OCI-LY3 (cell line): ENCODE data around the gene RNF152.

ENCODE experiments used
- H2AFZ ChIP-seq: fragments of 200-600, 300-600 bp; shearing (Covaris generic); 2 replicates; pipeline ENCODE4 v1.6.0; 2014; ENCODE audit warnings: antibody characterized with exemption, low read depth, low read length
- H3K27ac ChIP-seq: fragments of 200-600, 300-600 bp; sonication (generic); 2 replicates; pipeline ENCODE4 v1.5.1; 2014; ENCODE audit warnings: mild to moderate bottlenecking, low read length, moderate library complexity, mixed read lengths
- H3K27me3 ChIP-seq: fragments of 200-600, 300-600 bp; sonication (generic); 2 replicates; pipeline ENCODE4 v1.6.1; 2014; ENCODE audit warnings: low read depth, low read length, mixed read lengths
- H3K36me3 ChIP-seq: fragments of 200-600, 300-600 bp; sonication (generic); replicated peaks from 2 replicates; pipeline ENCODE3; 2014; ENCODE audit warnings: low read depth, low read length, mixed read lengths
- H3K4me1 ChIP-seq: fragments of 300-600, 200-600 bp; sonication (generic); 2 replicates; pipeline ENCODE4 v1.6.1; 2014; ENCODE audit warnings: low read length, mixed read lengths
- H3K4me2 ChIP-seq: fragments of 200-600, 300-600 bp; sonication (generic); 2 replicates; pipeline ENCODE4 v1.6.1; 2014; ENCODE audit warnings: low read length, mixed read lengths
- H3K4me3 ChIP-seq: fragments of 300-600, 200-600 bp; sonication (generic); 2 replicates; pipeline ENCODE4 v1.5.1; 2014; ENCODE audit warnings: antibody characterized with exemption, mild to moderate bottlenecking, low read length, moderate library complexity
- H3K79me2 ChIP-seq: fragments of 300-600, 200-600 bp; shearing (Covaris generic); 2 replicates; pipeline ENCODE4 v1.6.1; 2014; ENCODE audit warnings: mild to moderate bottlenecking, low read length, mixed read lengths
- H3K9ac ChIP-seq: fragments of 300-600, 200-600 bp; shearing (Covaris generic); 2 replicates; pipeline ENCODE4 v1.6.0; 2014; ENCODE audit warnings: mild to moderate bottlenecking, low read length, moderate library complexity
- H3K9me3 ChIP-seq: fragments of 200-600, 300-600 bp; shearing (Covaris generic); 2 replicates; pipeline ENCODE4 v1.6.1; 2014; ENCODE audit warnings: low read length, mixed read lengths; ENCODE audit not compliant: insufficient read depth
- H4K20me1 ChIP-seq: fragments of 200-600, 300-600 bp; sonication (generic); 2 replicates; pipeline ENCODE4 v1.6.1; 2016; ENCODE audit warnings: low read length, mixed read lengths; ENCODE audit not compliant: insufficient read depth
- CTCF ChIP-seq: fragments of 200-600, 300-600 bp; sonication (generic); IDR thresholded peaks from 2 replicates; pipeline ENCODE4 v1.5.1; 2014; ENCODE audit warnings: antibody characterized with exemption, low read length, low read depth
- EZH2phosphoT487 ChIP-seq: fragments of 200-600 bp; shearing (Covaris generic); IDR thresholded peaks from 2 replicates; pipeline ENCODE4 v1.6.1; 2018; ENCODE audit warnings: antibody characterized with exemption, mixed run types, low read depth

Gene RNF152

GRCh38 chr18:61931654-61932379 lies 39.0 kb upstream of the RNF152 start:
- H3K9ac ChIP-seq = no peak overlapping the region
- no peak overlapping the region for H3K4me2 ChIP-seq
- no peak overlapping the region for H3K4me3 ChIP-seq
- H4K20me1 ChIP-seq = peaks cover 5% of the 10 kb centered on the region; the same call in 1 of the 2 replicates
- no peak overlapping the region for H3K27ac ChIP-seq
- H3K79me2 ChIP-seq = no peaks in the 10 kb centered on the region
- H3K9me3 ChIP-seq = no peaks in the 10 kb centered on the region
- TF ChIP-seq CTCF (no peak), EZH2phosphoT487 (no peak)
- H2AFZ ChIP-seq = no peak overlapping the region
- H3K4me1 ChIP-seq = no peaks in the 10 kb centered on the region
- H3K36me3 ChIP-seq = no peaks in the 10 kb centered on the region
- H3K27me3 ChIP-seq = peaks cover 92% of the 10 kb centered on the region

GRCh38 chr18:61929881-61930640 lies 37.3 kb upstream of the RNF152 start:
- H4K20me1 ChIP-seq = peaks cover 5% of the 10 kb centered on the region; the same call in 1 of the 2 replicates
- H3K36me3 ChIP-seq = no peaks in the 10 kb centered on the region
- H3K9ac ChIP-seq = no peak overlapping the region
- no peaks in the 10 kb centered on the region for H3K9me3 ChIP-seq
- no peak overlapping the region for H3K4me2 ChIP-seq
- no peak overlapping the region for H3K4me3 ChIP-seq
- H3K79me2 ChIP-seq = no peaks in the 10 kb centered on the region
- H2AFZ ChIP-seq = no peak overlapping the region
- no peak overlapping the region for H3K27ac ChIP-seq
- TF ChIP-seq EZH2phosphoT487 (no peak), CTCF (no peak)
- H3K27me3 ChIP-seq = peaks cover 93% of the 10 kb centered on the region
- no peaks in the 10 kb centered on the region for H3K4me1 ChIP-seq

- Histone ChIP-seq H3K27ac (no peak overlapping the region), H2AFZ (no peak overlapping the region), H3K4me3 (no peak overlapping the region), H3K36me3 (no peaks in the 10 kb centered on the region), H4K20me1 (peaks cover 4% of the 10 kb centered on the region; the same call in 1 of the 2 replicates), H3K4me2 (no peak overlapping the region), H3K9me3 (no peaks in the 10 kb centered on the region), H3K27me3 (peaks cover 85% of the 10 kb centered on the region), H3K9ac (no peak overlapping the region), H3K4me1 (no peaks in the 10 kb centered on the region), H3K79me2 (no peaks in the 10 kb centered on the region)
- TF ChIP-seq EZH2phosphoT487 = no peak
- no peak for TF ChIP-seq CTCF
Measured at GRCh38 chr18:61926532-61926931, 33.7 kb upstream of the RNF152 start.

GRCh38 chr18:61924550-61924949 lies 31.7 kb upstream of the RNF152 start:
- no peaks in the 10 kb centered on the region for H3K36me3 ChIP-seq
- H3K4me3 ChIP-seq = no peak overlapping the region
- no peak for TF ChIP-seq CTCF
- no peak for TF ChIP-seq EZH2phosphoT487
- H3K4me2 ChIP-seq = no peak overlapping the region
- no peak overlapping the region for H3K27ac ChIP-seq
- H3K9ac ChIP-seq = no peak overlapping the region
- H3K4me1 ChIP-seq = no peaks in the 10 kb centered on the region
- H2AFZ ChIP-seq = no peak overlapping the region
- H3K27me3 ChIP-seq = peaks cover 75% of the 10 kb centered on the region
- no peaks in the 10 kb centered on the region for H3K9me3 ChIP-seq
- H3K79me2 ChIP-seq = no peaks in the 10 kb centered on the region
- peaks cover 4% of the 10 kb centered on the region; the same call in 1 of the 2 replicates for H4K20me1 ChIP-seq
